CD4-positive, alpha-beta T cell treated with Interferon gamma for 1 hour (primary cell): ENCODE measurements around the gene KIAA1958.

Experiments used
- DNase-seq: peaks from one replicate; pipeline ENCODE4 v3.0.0-alpha.2; 2020

KIAA1958 gene

GRCh38 chr9:112615584-112616266 is 129.1 kb downstream of the KIAA1958 start:
- no peak for DNase-seq

GRCh38 chr9:112617371-112617770 is 130.7 kb downstream of the KIAA1958 start:
- no peak for DNase-seq

GRCh38 chr9:112618385-112619009 is 131.9 kb downstream of the KIAA1958 start:
- DNase-seq: no peak

- DNase-seq: no peak
Measured at GRCh38 chr9:112620388-112620787, 133.8 kb downstream of the KIAA1958 start.

GRCh38 chr9:112621018-112621655 is 134.5 kb downstream of the KIAA1958 start:
- DNase-seq: no peak

GRCh38 chr9:112623198-112623597 is 136.6 kb downstream of the KIAA1958 start:
- DNase-seq: no peak

GRCh38 chr9:112624711-112625707 is 138.4 kb downstream of the KIAA1958 start:
- DNase-seq: no peak

- DNase-seq: no peak
Measured at GRCh38 chr9:112629671-112630485, 143.3 kb downstream of the KIAA1958 start.

- no peak for DNase-seq
Measured at GRCh38 chr9:112631313-112632070, 144.9 kb downstream of the KIAA1958 start.

- no peak for DNase-seq
Measured at GRCh38 chr9:112640311-112640710, 153.7 kb downstream of the KIAA1958 start.

GRCh38 chr9:112642126-112642525 is 155.5 kb downstream of the KIAA1958 start:
- DNase-seq: no peak

- DNase-seq: no peak
Measured at GRCh38 chr9:112647596-112647995, 161.0 kb downstream of the KIAA1958 start.

- no peak for DNase-seq
Measured at GRCh38 chr9:112648624-112649023, 162.0 kb downstream of the KIAA1958 start.

GRCh38 chr9:112654282-112654681 is 167.7 kb downstream of the KIAA1958 start:
- DNase-seq: no peak

- no peak for DNase-seq
Measured at GRCh38 chr9:112655668-112656067, 169.0 kb downstream of the KIAA1958 start.

GRCh38 chr9:112659906-112660305 is 173.3 kb downstream of the KIAA1958 start:
- DNase-seq: no peak

- no peak for DNase-seq
Measured at GRCh38 chr9:112663681-112664080, 177.1 kb downstream of the KIAA1958 start.

- no peak for DNase-seq
Measured at GRCh38 chr9:112664531-112664930, 177.9 kb downstream of the KIAA1958 start.

- no peak for DNase-seq
Measured at GRCh38 chr9:112665347-112665746, 178.7 kb downstream of the KIAA1958 start.

- no peak for DNase-seq
Measured at GRCh38 chr9:112669326-112669725, 182.7 kb downstream of the KIAA1958 start.

- DNase-seq: no peak
Measured at GRCh38 chr9:112670991-112671625, 184.5 kb downstream of the KIAA1958 start.
